NT2/D1 (cell line): ENCODE data around the gene AFF3.

Source experiments
- DNase-seq: peaks from one replicate; pipeline ENCODE4 v3.0.0-alpha.2; 2011; ENCODE audit warnings: low read depth, low spot score
- H3K27me3 ChIP-seq: 2 replicates; pipeline ENCODE4 v1.6.0; 2011; ENCODE audit warnings: mild to moderate bottlenecking; ENCODE audit not compliant: insufficient read length, insufficient read depth
- H3K36me3 ChIP-seq: 2 replicates; pipeline ENCODE4 v1.6.1; 2011; ENCODE audit warnings: mild to moderate bottlenecking, low read length, mixed read lengths; ENCODE audit not compliant: insufficient read depth, insufficient read length
- H3K4me1 ChIP-seq: 2 replicates; pipeline ENCODE4 v1.5.1; 2011; ENCODE audit not compliant: insufficient read depth, insufficient read length
- H3K4me3 ChIP-seq: 2 replicates; pipeline ENCODE4 v1.5.1; 2011; ENCODE audit warnings: low read depth; ENCODE audit not compliant: insufficient read length
- H3K9ac ChIP-seq: 2 replicates; pipeline ENCODE4 v1.6.0; 2011; ENCODE audit warnings: low read depth; ENCODE audit not compliant: insufficient read length
- H3K9me3 ChIP-seq: 2 replicates; pipeline ENCODE4 v1.5.1; 2011; ENCODE audit warnings: mild to moderate bottlenecking, low read length; ENCODE audit not compliant: insufficient read depth
- SUZ12 ChIP-seq: IDR thresholded peaks from 2 replicates; pipeline ENCODE4 v1.6.1; 2011; ENCODE audit not compliant: insufficient read length, insufficient read depth; ENCODE audit errors: extremely low read depth
- YY1 ChIP-seq: IDR thresholded peaks from 2 replicates; pipeline ENCODE4 v1.6.1; 2011; ENCODE audit not compliant: insufficient read length, insufficient read depth
- ZNF274 ChIP-seq: IDR thresholded peaks from 2 replicates; pipeline ENCODE4 v1.6.1; 2011; ENCODE audit warnings: mild to moderate bottlenecking, low read depth, low read length

The AFF3 gene

GRCh38 chr2:99803846-99804245 lies 338.5 kb downstream of the AFF3 start:
- no peaks in the 10 kb centered on the region for H3K36me3 ChIP-seq
- no peaks in the 10 kb centered on the region for H3K4me1 ChIP-seq
- H3K4me3 ChIP-seq = no peak overlapping the region
- H3K9ac ChIP-seq = no peak overlapping the region
- no peak for DNase-seq
- H3K27me3 ChIP-seq = no peaks in the 10 kb centered on the region
- TF ChIP-seq YY1 (no peak), SUZ12 (no peak), ZNF274 (no peak)
- H3K9me3 ChIP-seq = no peaks in the 10 kb centered on the region

- Histone ChIP-seq H3K4me1 (no peaks in the 10 kb centered on the region), H3K36me3 (no peaks in the 10 kb centered on the region), H3K9ac (no peak overlapping the region), H3K27me3 (no peaks in the 10 kb centered on the region), H3K9me3 (peaks cover 2% of the 10 kb centered on the region), H3K4me3 (no peak overlapping the region)
- no peak for DNase-seq
- TF ChIP-seq ZNF274 = no peak
- no peak for TF ChIP-seq SUZ12
- no peak for TF ChIP-seq YY1
Measured at GRCh38 chr2:99802734-99803133, 339.7 kb downstream of the AFF3 start.

GRCh38 chr2:99801327-99801901 lies 341.0 kb downstream of the AFF3 start:
- H3K27me3 ChIP-seq = no peaks in the 10 kb centered on the region
- H3K4me1 ChIP-seq = no peaks in the 10 kb centered on the region
- peaks cover 15% of the 10 kb centered on the region for H3K9me3 ChIP-seq
- no peak overlapping the region for H3K4me3 ChIP-seq
- no peak for TF ChIP-seq YY1
- no peak for TF ChIP-seq SUZ12
- no peak for TF ChIP-seq ZNF274
- no peak for DNase-seq
- no peak overlapping the region for H3K9ac ChIP-seq
- no peaks in the 10 kb centered on the region for H3K36me3 ChIP-seq

GRCh38 chr2:99797475-99797874 lies 344.9 kb downstream of the AFF3 start:
- peaks cover 21% of the 10 kb centered on the region for H3K9me3 ChIP-seq
- no peaks in the 10 kb centered on the region for H3K36me3 ChIP-seq
- no peak for TF ChIP-seq ZNF274
- no peak for TF ChIP-seq YY1
- no peak for TF ChIP-seq SUZ12
- H3K9ac ChIP-seq = no peak overlapping the region
- H3K27me3 ChIP-seq = no peaks in the 10 kb centered on the region
- H3K4me3 ChIP-seq = no peak overlapping the region
- DNase-seq = no peak
- H3K4me1 ChIP-seq = no peaks in the 10 kb centered on the region

GRCh38 chr2:99794414-99794813 lies 348.0 kb downstream of the AFF3 start:
- no peak overlapping the region for H3K4me3 ChIP-seq

GRCh38 chr2:99793022-99793421 lies 349.4 kb downstream of the AFF3 start:
- H3K4me3 ChIP-seq = no peak overlapping the region
- no peak for DNase-seq
- H3K27me3 ChIP-seq = no peaks in the 10 kb centered on the region
- no peaks in the 10 kb centered on the region for H3K4me1 ChIP-seq
- H3K9ac ChIP-seq = no peak overlapping the region
- no peak for TF ChIP-seq SUZ12
- TF ChIP-seq ZNF274 = no peak
- no peak for TF ChIP-seq YY1
- no peaks in the 10 kb centered on the region for H3K36me3 ChIP-seq
- peaks cover 21% of the 10 kb centered on the region for H3K9me3 ChIP-seq

More at GRCh38 chr2:99794414-99794813, 348.0 kb downstream of the AFF3 start:
- peaks cover 21% of the 10 kb centered on the region for H3K9me3 ChIP-seq
- H3K27me3 ChIP-seq = no peaks in the 10 kb centered on the region
- H3K36me3 ChIP-seq = no peaks in the 10 kb centered on the region
- no peaks in the 10 kb centered on the region for H3K4me1 ChIP-seq
- H3K9ac ChIP-seq = no peak overlapping the region
- no peak for TF ChIP-seq YY1
- DNase-seq = no peak

GRCh38 chr2:99789849-99790248 lies 352.5 kb downstream of the AFF3 start:
- DNase-seq = no peak
- H3K9ac ChIP-seq = no peak overlapping the region
- no peaks in the 10 kb centered on the region for H3K27me3 ChIP-seq
- H3K4me1 ChIP-seq = no peaks in the 10 kb centered on the region
- TF ChIP-seq YY1 = no peak
- TF ChIP-seq ZNF274 = no peak
- no peaks in the 10 kb centered on the region for H3K36me3 ChIP-seq
- no peaks in the 10 kb centered on the region for H3K9me3 ChIP-seq
- H3K4me3 ChIP-seq = no peak overlapping the region

- TF ChIP-seq YY1 = no peak
- no peak for TF ChIP-seq SUZ12
- no peak for TF ChIP-seq ZNF274
- Histone ChIP-seq H3K27me3 (no peaks in the 10 kb centered on the region), H3K4me3 (no peak overlapping the region), H3K4me1 (no peaks in the 10 kb centered on the region), H3K36me3 (no peaks in the 10 kb centered on the region), H3K9ac (no peak overlapping the region), H3K9me3 (no peaks in the 10 kb centered on the region)
- no peak for DNase-seq
Measured at GRCh38 chr2:99787769-99788382, 354.5 kb downstream of the AFF3 start.
